ENCODE data around the gene HSPA8.

HSPA8 gene

GRCh38 chr11:123072762-123073161, 10.8 kb upstream of the HSPA8 start:
- Histone ChIP-seq H3K4me3 (ENCODE audit: low read depth in 1 of 2, low read length in 2 of 2) (no peak overlapping the region), H3K9ac (ENCODE audit: low read depth in 1 of 2, low read length in 2 of 2) (no peak overlapping the region), H3K27ac (ENCODE audit: low read depth, low read length) (no peak overlapping the region), H3K4me1 (ENCODE audit: control insufficient read depth in 1 of 2, insufficient read depth in 2 of 2, low read length in 2 of 2) (peaks cover 15 to 22% of the 10 kb centered on the region in 2 donors), H3K9me3 (ENCODE audit: control insufficient read depth in 1 of 2, low read length in 2 of 2) (no peaks in the 10 kb centered on the region), H3K36me3 (ENCODE audit: control insufficient read depth in 1 of 2, insufficient read depth in 2 of 2, low read length in 2 of 2) (no peaks in the 10 kb centered on the region), H3K27me3 (ENCODE audit: control insufficient read depth in 1 of 2, insufficient read depth in 2 of 2, low read length in 2 of 2) (no peaks in the 10 kb centered on the region)

- Histone ChIP-seq H3K36me3 (ENCODE audit: control insufficient read depth in 1 of 2, insufficient read depth in 2 of 2, low read length in 2 of 2) (no peaks in the 10 kb centered on the region), H3K27ac (ENCODE audit: low read depth, low read length) (no peak overlapping the region)
These were observed 10.4 kb upstream of the HSPA8 start for GRCh38 chr11:123072332-123072761.

GRCh38 chr11:123069908-123070821, 8.2 kb upstream of the HSPA8 start:
- peak overlapping the region; percentile 35 to 44 for H3K4me3 ChIP-seq (ENCODE audit: low read depth in 1 of 2, low read length in 2 of 2)
- peak overlapping the region; percentile 22 to 37 for H3K9ac ChIP-seq (ENCODE audit: low read depth in 1 of 2, low read length in 2 of 2)
- H3K27ac ChIP-seq (ENCODE audit: low read depth, low read length), result peak overlapping the region; percentile 28
- peaks cover 15 to 22% of the 10 kb centered on the region in 2 donors for H3K4me1 ChIP-seq (ENCODE audit: control insufficient read depth in 1 of 2, insufficient read depth in 2 of 2, low read length in 2 of 2)
- no peaks in the 10 kb centered on the region for H3K27me3 ChIP-seq (ENCODE audit: control insufficient read depth in 1 of 2, insufficient read depth in 2 of 2, low read length in 2 of 2)
- no peaks in the 10 kb centered on the region for H3K9me3 ChIP-seq (ENCODE audit: control insufficient read depth in 1 of 2, low read length in 2 of 2)
- no peaks in the 10 kb centered on the region for H3K36me3 ChIP-seq (ENCODE audit: control insufficient read depth in 1 of 2, insufficient read depth in 2 of 2, low read length in 2 of 2)

More at GRCh38 chr11:123072332-123072761, 10.4 kb upstream of the HSPA8 start:
- no peak overlapping the region for H3K9ac ChIP-seq (ENCODE audit: low read depth in 1 of 2, low read length in 2 of 2)
- H3K9me3 ChIP-seq (ENCODE audit: control insufficient read depth in 1 of 2, low read length in 2 of 2), result no peaks in the 10 kb centered on the region
- H3K27me3 ChIP-seq (ENCODE audit: control insufficient read depth in 1 of 2, insufficient read depth in 2 of 2, low read length in 2 of 2), result no peaks in the 10 kb centered on the region
- H3K4me1 ChIP-seq (ENCODE audit: control insufficient read depth in 1 of 2, insufficient read depth in 2 of 2, low read length in 2 of 2), result peaks cover 15 to 22% of the 10 kb centered on the region in 2 donors
- no peak overlapping the region for H3K4me3 ChIP-seq (ENCODE audit: low read depth in 1 of 2, low read length in 2 of 2)

- H3K4me1 ChIP-seq (ENCODE audit: control insufficient read depth in 1 of 2, insufficient read depth in 2 of 2, low read length in 2 of 2), result peaks cover 22 to 25% of the 10 kb centered on the region in 2 donors
- peaks cover 0 to 4% of the 10 kb centered on the region in 2 donors for H3K36me3 ChIP-seq (ENCODE audit: control insufficient read depth in 1 of 2, insufficient read depth in 2 of 2, low read length in 2 of 2)
- no peaks in the 10 kb centered on the region for H3K27me3 ChIP-seq (ENCODE audit: control insufficient read depth in 1 of 2, insufficient read depth in 2 of 2, low read length in 2 of 2)
- H3K9ac ChIP-seq (ENCODE audit: low read depth in 1 of 2, low read length in 2 of 2), result no peak overlapping the region
- no peaks in the 10 kb centered on the region for H3K9me3 ChIP-seq (ENCODE audit: control insufficient read depth in 1 of 2, low read length in 2 of 2)
- H3K27ac ChIP-seq (ENCODE audit: low read depth, low read length), result no peak overlapping the region
- H3K4me3 ChIP-seq (ENCODE audit: low read depth in 1 of 2, low read length in 2 of 2), result no peak overlapping the region
These were observed 3.7 kb upstream of the HSPA8 start for GRCh38 chr11:123065621-123066020.

GRCh38 chr11:123063826-123064657, 2.1 kb upstream of the HSPA8 start:
- Histone ChIP-seq H3K36me3 (ENCODE audit: control insufficient read depth in 1 of 2, insufficient read depth in 2 of 2, low read length in 2 of 2) (peaks cover 10 to 19% of the 10 kb centered on the region in 2 donors), H3K9me3 (ENCODE audit: control insufficient read depth in 1 of 2, low read length in 2 of 2) (no peaks in the 10 kb centered on the region), H3K4me3 (ENCODE audit: low read depth in 1 of 2, low read length in 2 of 2) (peak overlapping the region; percentile 84 to 85), H3K27me3 (ENCODE audit: control insufficient read depth in 1 of 2, insufficient read depth in 2 of 2, low read length in 2 of 2) (no peaks in the 10 kb centered on the region), H3K27ac (ENCODE audit: low read depth, low read length) (peak overlapping the region; percentile 100), H3K9ac (ENCODE audit: low read depth in 1 of 2, low read length in 2 of 2) (peak overlapping the region; percentile 93 to 96), H3K4me1 (ENCODE audit: control insufficient read depth in 1 of 2, insufficient read depth in 2 of 2, low read length in 2 of 2) (peaks cover 21 to 25% of the 10 kb centered on the region in 2 donors)

GRCh38 chr11:123062892-123063825, 1.2 kb upstream of the HSPA8 start:
- H3K27ac ChIP-seq (ENCODE audit: low read depth, low read length), result peak overlapping the region; percentile 100
- H3K4me1 ChIP-seq (ENCODE audit: control insufficient read depth in 1 of 2, insufficient read depth in 2 of 2, low read length in 2 of 2), result peaks cover 25 to 29% of the 10 kb centered on the region in 2 donors
- H3K36me3 ChIP-seq (ENCODE audit: control insufficient read depth in 1 of 2, insufficient read depth in 2 of 2, low read length in 2 of 2), result peaks cover 18 to 28% of the 10 kb centered on the region in 2 donors

GRCh38 chr11:123062158-123062891, 389 bp upstream of the HSPA8 start:
- no peaks in the 10 kb centered on the region for H3K9me3 ChIP-seq (ENCODE audit: control insufficient read depth in 1 of 2, low read length in 2 of 2)
- H3K36me3 ChIP-seq (ENCODE audit: control insufficient read depth in 1 of 2, insufficient read depth in 2 of 2, low read length in 2 of 2), result peaks cover 26 to 36% of the 10 kb centered on the region in 2 donors
- H3K4me3 ChIP-seq (ENCODE audit: low read depth in 1 of 2, low read length in 2 of 2), result peak overlapping the region; percentile 84 to 96
- peaks cover 31 to 37% of the 10 kb centered on the region in 2 donors for H3K4me1 ChIP-seq (ENCODE audit: control insufficient read depth in 1 of 2, insufficient read depth in 2 of 2, low read length in 2 of 2)
- H3K27ac ChIP-seq (ENCODE audit: low read depth, low read length), result peak overlapping the region; percentile 100
- peak overlapping the region; percentile 93 to 96 for H3K9ac ChIP-seq (ENCODE audit: low read depth in 1 of 2, low read length in 2 of 2)
- H3K27me3 ChIP-seq (ENCODE audit: control insufficient read depth in 1 of 2, insufficient read depth in 2 of 2, low read length in 2 of 2), result no peaks in the 10 kb centered on the region

More at GRCh38 chr11:123062892-123063825, 1.2 kb upstream of the HSPA8 start:
- no peaks in the 10 kb centered on the region for H3K27me3 ChIP-seq (ENCODE audit: control insufficient read depth in 1 of 2, insufficient read depth in 2 of 2, low read length in 2 of 2)
- H3K9ac ChIP-seq (ENCODE audit: low read depth in 1 of 2, low read length in 2 of 2), result peak overlapping the region; percentile 93 to 96
- no peaks in the 10 kb centered on the region for H3K9me3 ChIP-seq (ENCODE audit: control insufficient read depth in 1 of 2, low read length in 2 of 2)
- H3K4me3 ChIP-seq (ENCODE audit: low read depth in 1 of 2, low read length in 2 of 2), result peak overlapping the region; percentile 84 to 85

- Histone ChIP-seq H3K9ac (ENCODE audit: low read depth in 1 of 2, low read length in 2 of 2) (peak overlapping the region; percentile 93 to 95), H3K4me3 (ENCODE audit: low read depth in 1 of 2, low read length in 2 of 2) (peak overlapping the region; percentile 84 to 96), H3K4me1 (ENCODE audit: control insufficient read depth in 1 of 2, insufficient read depth in 2 of 2, low read length in 2 of 2) (peaks cover 39 to 46% of the 10 kb centered on the region in 2 donors), H3K36me3 (ENCODE audit: control insufficient read depth in 1 of 2, insufficient read depth in 2 of 2, low read length in 2 of 2) (peaks cover 42 to 52% of the 10 kb centered on the region in 2 donors), H3K27me3 (ENCODE audit: control insufficient read depth in 1 of 2, insufficient read depth in 2 of 2, low read length in 2 of 2) (no peaks in the 10 kb centered on the region), H3K27ac (ENCODE audit: low read depth, low read length) (peak overlapping the region; percentile 15), H3K9me3 (ENCODE audit: control insufficient read depth in 1 of 2, low read length in 2 of 2) (no peaks in the 10 kb centered on the region)
These were observed 1.5 kb downstream of the HSPA8 start for GRCh38 chr11:123060277-123061000.

All from duodenal mucosa (tissue), 2 donors.